ENCODE data around the gene BARHL1. TPM values are rescaled to one million over a fixed set of nuclear protein-coding genes. Genes with fewer than 3 reads are reported as not detected.

BARHL1 gene
- total RNA-seq, 4 donors from 2014 or later = not detected

DNA sequence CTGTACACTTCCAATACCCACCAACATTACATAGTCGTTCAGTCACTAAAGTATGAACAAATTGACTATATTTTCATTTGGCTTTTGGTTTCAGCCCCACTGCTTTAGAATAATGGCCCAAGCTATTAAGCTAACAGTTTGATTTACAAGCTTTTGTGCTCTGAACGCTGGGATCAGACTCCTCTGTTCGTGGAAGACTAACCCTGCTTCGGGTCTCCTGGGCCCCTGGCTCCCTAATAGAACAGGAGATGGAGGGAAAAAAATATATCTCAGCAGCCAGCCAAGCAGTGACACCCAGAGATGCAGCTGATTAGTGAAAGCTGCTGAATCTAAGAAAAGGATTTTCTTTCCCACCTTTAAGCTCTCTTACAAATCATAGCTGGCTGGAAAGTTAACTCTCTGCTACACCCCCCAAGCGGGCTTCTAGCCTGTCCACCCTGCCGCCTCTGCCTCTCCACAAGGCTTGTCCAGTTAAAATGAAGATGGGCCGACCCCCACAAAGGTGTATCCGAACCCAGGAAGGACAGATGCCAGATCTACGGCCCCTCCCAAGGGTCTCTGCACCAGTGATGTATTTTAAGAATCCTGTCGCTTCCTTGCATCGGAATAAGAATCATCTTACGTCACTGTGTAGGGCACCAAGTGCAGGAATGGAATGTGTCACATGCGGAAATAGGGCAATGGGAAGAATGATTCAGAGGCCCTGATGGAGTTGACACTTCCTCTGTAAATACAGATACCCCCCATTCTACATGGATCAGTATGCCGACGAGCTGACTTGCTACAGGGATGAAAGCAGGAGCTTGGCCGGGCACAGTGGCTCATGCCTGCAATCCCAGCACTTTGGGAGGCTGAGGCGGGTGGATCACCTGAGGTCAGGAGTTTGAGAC is 33.4 kb upstream of the BARHL1 start:
- 45 to 72% methylated on average over 2 to 17 of the region's 17 CpGs for WGBS, 2 donors (ENCODE audit: low coverage in 1 of 2)

DNA sequence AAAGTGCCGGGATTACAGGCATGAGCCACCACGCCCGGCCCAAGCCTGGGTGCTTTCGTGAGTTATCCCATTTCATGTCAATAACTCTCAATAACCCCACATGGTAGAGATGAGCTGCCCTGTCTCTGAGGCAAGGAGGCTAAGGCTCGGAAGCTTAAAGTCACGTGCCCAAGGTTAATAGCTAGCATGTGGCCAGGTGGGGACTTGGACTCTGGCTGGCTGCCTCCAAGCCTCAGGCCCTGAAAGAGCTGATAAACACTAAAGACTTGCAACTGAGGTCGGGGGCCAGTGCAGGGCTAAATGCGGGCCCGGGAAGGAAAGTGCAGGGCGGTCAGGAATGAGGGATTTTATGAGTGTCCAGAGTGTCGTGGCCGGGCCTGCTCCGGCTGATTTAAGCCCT is 30.9 kb upstream of the BARHL1 start:
- DNase-seq = no peak
- WGBS, 2 donors (ENCODE audit: low coverage in 1 of 2) = 67% methylated on average over 13 of the region's 13 CpGs; no CpG with 5 or more reads in 1 of the 2 donors
- peaks cover 3% of the 10 kb centered on the region for H3K27me3 ChIP-seq

More for the DNA sequence above, 33.4 kb upstream of the BARHL1 start:
- H3K9me3 ChIP-seq = no peaks in the 10 kb centered on the region
- no peak overlapping the region for H3K27ac ChIP-seq
- TF ChIP-seq POLR2AphosphoS5 (IDR thresholded peaks at IDR 0.05) = no peak
- no peak for TF ChIP-seq EP300 (IDR thresholded peaks at IDR 0.05; ENCODE audit: low read depth)
- no peak for TF ChIP-seq POLR2A (IDR thresholded peaks at IDR 0.05)
- TF ChIP-seq, protein P1, sequence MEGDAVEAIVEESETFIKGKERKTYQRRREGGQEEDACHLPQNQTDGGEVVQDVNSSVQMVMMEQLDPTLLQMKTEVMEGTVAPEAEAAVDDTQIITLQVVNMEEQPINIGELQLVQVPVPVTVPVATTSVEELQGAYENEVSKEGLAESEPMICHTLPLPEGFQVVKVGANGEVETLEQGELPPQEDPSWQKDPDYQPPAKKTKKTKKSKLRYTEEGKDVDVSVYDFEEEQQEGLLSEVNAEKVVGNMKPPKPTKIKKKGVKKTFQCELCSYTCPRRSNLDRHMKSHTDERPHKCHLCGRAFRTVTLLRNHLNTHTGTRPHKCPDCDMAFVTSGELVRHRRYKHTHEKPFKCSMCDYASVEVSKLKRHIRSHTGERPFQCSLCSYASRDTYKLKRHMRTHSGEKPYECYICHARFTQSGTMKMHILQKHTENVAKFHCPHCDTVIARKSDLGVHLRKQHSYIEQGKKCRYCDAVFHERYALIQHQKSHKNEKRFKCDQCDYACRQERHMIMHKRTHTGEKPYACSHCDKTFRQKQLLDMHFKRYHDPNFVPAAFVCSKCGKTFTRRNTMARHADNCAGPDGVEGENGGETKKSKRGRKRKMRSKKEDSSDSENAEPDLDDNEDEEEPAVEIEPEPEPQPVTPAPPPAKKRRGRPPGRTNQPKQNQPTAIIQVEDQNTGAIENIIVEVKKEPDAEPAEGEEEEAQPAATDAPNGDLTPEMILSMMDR (IDR thresholded peaks at IDR 0.05) = no peak
- intact Hi-C loops (cut with DNase I; ENCODE audit: low total_unique reads) (no loop called here), in situ Hi-C loops (cut with MboI; ENCODE audit: low pct_ligation_motif_present in 1 of 4, low pct_unique_long_range_greater_than_20kb in 1 of 4, low sequenced_read_pairs in 3 of 4) (no loop called here)
- H3K36me3 ChIP-seq = no peaks in the 10 kb centered on the region
- peaks cover 0 to 10% (median 6%) of the 10 kb centered on the region in 4 donors for H3K4me1 ChIP-seq
- peaks cover 18% of the 10 kb centered on the region for H3K27me3 ChIP-seq
- DNase-seq = no peak
- no peak overlapping the region for H3K4me3 ChIP-seq

DNA sequence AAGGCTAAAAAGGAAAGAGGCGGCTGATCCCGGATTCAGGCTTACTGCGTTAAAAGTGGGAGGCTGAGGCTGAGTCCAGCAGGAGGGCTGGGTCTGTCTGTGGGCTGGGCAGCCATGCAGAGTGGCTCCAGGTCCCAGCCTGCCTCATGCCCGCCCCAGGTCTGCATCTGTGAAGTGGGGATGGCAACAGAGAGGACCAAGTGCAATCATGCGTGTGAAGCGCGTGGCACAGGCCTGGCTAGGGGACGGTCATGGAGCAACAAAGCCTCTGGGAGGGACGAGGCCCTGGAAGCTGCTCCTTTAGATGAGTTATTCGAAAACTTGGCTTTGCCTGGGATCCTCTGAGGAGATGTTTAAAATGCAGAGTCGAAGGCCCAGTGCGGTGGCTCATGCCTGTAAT is 30.4 kb upstream of the BARHL1 start:
- Histone ChIP-seq H3K27me3 (peaks cover 1% of the 10 kb centered on the region), H3K9me3 (no peaks in the 10 kb centered on the region), H3K4me3 (no peak overlapping the region), H3K4me1 (no peaks in the 10 kb centered on the region), H3K27ac (no peak overlapping the region), H3K36me3 (no peaks in the 10 kb centered on the region)
- intact Hi-C loops (cut with DNase I; ENCODE audit: low total_unique reads) = no loop called here
- DNase-seq = no peak
- TF ChIP-seq EP300 (IDR thresholded peaks at IDR 0.05; ENCODE audit: low read depth) (no peak), POLR2A (IDR thresholded peaks at IDR 0.05) (no peak), POLR2AphosphoS5 (IDR thresholded peaks at IDR 0.05) (no peak)
- TF ChIP-seq, protein P1 (IDR thresholded peaks at IDR 0.05) = no peak
- in situ Hi-C loops (cut with MboI; ENCODE audit: low pct_ligation_motif_present in 1 of 4, low pct_unique_long_range_greater_than_20kb in 1 of 4, low sequenced_read_pairs in 3 of 4) = no loop called here
- 94% methylated on average over 12 of the region's 12 CpGs; no CpG with 5 or more reads in 1 of the 2 donors for WGBS, 2 donors (ENCODE audit: low coverage in 1 of 2)

More for the DNA sequence above, 30.9 kb upstream of the BARHL1 start:
- Histone ChIP-seq H3K27ac (no peak overlapping the region), H3K4me1 (peaks cover 0 to 2% (median under 1%) of the 10 kb centered on the region in 4 donors), H3K9me3 (no peaks in the 10 kb centered on the region), H3K4me3 (no peak overlapping the region), H3K36me3 (no peaks in the 10 kb centered on the region)
- intact Hi-C loops (cut with DNase I; ENCODE audit: low total_unique reads) = no loop called here
- TF ChIP-seq POLR2AphosphoS5 (IDR thresholded peaks at IDR 0.05) (no peak), POLR2A (IDR thresholded peaks at IDR 0.05) (no peak), EP300 (IDR thresholded peaks at IDR 0.05; ENCODE audit: low read depth) (no peak)
- TF ChIP-seq, protein P1 (IDR thresholded peaks at IDR 0.05) = no peak
- in situ Hi-C loops (cut with MboI; ENCODE audit: low pct_ligation_motif_present in 1 of 4, low pct_unique_long_range_greater_than_20kb in 1 of 4, low sequenced_read_pairs in 3 of 4) = no loop called here

DNA sequence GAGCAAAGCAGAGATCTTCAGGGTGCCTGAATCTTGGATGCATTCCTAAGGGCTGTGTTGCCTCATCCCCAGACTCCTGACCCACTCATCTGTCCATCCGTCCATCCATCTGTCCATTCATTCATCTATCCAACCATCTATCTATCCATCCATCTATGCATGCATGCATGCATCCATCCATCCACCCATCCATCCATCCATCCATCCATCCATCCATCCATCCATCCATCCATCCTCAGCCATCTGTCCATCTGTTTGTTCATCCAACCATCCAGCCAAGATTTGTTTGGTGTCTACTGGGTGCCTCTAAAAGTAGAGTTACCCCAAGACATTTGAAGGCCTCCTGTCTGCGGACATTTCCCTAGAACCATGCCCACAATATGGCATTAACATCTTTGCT is 27.7 kb upstream of the BARHL1 start:
- Histone ChIP-seq H3K9me3 (no peaks in the 10 kb centered on the region), H3K27me3 (peaks cover 9% of the 10 kb centered on the region), H3K27ac (no peak overlapping the region), H3K36me3 (no peaks in the 10 kb centered on the region), H3K4me3 (no peak overlapping the region), H3K4me1 (no peaks in the 10 kb centered on the region)
- DNase-seq = no peak
- TF ChIP-seq, protein P1 (IDR thresholded peaks at IDR 0.05) = no peak
- TF ChIP-seq EP300 (IDR thresholded peaks at IDR 0.05; ENCODE audit: low read depth) = no peak
- TF ChIP-seq POLR2AphosphoS5 (IDR thresholded peaks at IDR 0.05) = no peak
- TF ChIP-seq POLR2A (IDR thresholded peaks at IDR 0.05) = no peak
- intact Hi-C loops (cut with DNase I; ENCODE audit: low total_unique reads) = no loop called here
- in situ Hi-C loops (cut with MboI; ENCODE audit: low pct_ligation_motif_present in 1 of 4, low pct_unique_long_range_greater_than_20kb in 1 of 4, low sequenced_read_pairs in 3 of 4) = no loop called here
- 70 to 90% methylated on average over 1 to 2 of the region's 2 CpGs for WGBS, 2 donors (ENCODE audit: low coverage in 1 of 2)

Measured in transverse colon (tissue), 4 donors.